RPMI7951 (cell line): Measurements from ENCODE around the gene ATP10A. TPM values are rescaled to one million over a fixed set of nuclear protein-coding genes. Genes with fewer than 3 reads are reported as not detected.

Experiments
- DNase-seq: peaks from one replicate; pipeline ENCODE4 v3.0.0-alpha.2; 2012; ENCODE audit warnings: low read depth
- total RNA-seq: library from RNA; depleted of rRNA; stranded (reverse); fragments of >200 nt; shearing (Covaris generic); gene quantifications from 2 replicates; pipeline ENCODE4 v1.2.3, GENCODE V29; 2014

ATP10A gene
- total RNA-seq, 1 experiment from 2014 or later: not detected

DNA sequence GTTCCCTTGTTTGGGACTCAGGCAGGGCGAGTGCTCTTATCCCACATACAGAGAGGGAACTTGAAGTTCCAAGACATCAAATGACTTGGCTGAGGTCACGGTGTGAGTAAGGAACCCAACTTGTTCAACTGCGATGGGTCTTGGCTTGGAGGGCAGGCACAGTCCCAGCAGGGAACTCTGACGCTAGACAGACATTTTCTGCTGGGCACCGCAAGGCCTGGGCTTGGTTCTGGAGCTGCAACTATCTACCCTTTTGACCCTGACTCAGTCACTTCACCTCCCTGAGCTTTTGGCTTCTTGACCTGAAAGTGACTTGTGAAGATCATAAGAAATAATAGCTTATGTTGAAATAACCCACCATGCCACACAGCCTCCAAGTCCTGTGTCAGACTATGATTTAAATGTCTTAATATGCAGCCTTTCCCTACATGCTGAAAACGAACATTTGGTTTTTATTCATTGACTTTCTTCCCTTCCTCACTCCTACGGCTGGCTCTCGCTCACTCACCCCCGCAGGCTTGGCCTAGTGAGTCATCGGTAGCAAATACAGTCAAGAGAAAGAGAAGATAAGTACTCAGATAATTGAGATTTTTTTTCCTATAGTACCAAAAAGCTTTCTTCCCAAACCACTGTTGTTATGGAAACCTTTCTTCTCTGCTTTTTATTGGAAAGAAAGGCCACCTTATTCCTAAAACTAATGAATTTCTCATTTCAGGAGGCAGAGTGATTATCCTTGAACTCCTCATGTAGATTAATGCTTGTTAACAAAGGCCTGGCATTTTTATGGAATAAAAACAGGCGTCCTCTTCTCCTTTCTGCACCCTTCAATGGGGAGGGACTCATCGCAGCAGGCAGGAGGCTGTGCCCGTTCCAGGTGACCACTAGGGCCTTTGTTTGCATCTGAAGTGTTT is 178.4 kb downstream of the ATP10A start:
- DNase-seq: no peak

DNA sequence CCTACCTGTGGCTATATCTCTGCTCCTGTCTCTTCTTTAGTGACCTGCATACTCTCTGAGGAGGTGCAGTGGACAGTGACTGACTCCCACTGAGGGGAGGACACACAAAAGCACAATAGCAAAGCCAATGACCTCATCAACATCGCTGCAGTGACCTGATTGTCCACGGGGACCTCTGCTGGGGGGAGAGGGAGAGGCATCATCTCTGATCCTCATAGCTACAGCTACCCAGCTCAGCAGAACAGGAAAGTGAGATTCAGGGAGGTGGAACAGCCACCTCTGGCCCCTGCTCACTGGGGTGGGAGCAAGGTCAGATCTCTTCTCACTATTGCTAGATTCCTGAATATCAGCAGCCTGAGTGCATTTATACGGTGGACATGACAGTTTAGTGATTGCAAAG is 179.2 kb downstream of the ATP10A start:
- DNase-seq: no peak

DNA sequence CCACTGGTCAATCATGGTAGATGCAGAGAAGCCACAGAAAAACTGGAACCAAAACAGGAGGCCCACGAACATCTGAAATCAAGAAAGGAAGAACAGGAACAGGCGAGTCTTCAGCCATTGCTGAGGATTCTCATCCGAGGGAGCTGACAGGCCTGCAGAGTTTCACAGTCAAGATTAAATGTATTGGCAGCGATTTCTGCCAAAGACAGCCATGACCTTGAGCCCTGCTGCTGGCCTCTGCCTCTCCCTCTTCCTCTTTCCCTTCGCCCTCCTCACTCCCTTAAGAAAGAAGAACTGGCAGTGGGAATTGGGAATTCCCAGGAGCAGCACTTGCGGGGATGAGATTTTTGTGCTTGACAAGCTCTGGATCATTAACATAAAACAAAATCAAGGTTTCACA is 179.7 kb downstream of the ATP10A start:
- DNase-seq: no peak

DNA sequence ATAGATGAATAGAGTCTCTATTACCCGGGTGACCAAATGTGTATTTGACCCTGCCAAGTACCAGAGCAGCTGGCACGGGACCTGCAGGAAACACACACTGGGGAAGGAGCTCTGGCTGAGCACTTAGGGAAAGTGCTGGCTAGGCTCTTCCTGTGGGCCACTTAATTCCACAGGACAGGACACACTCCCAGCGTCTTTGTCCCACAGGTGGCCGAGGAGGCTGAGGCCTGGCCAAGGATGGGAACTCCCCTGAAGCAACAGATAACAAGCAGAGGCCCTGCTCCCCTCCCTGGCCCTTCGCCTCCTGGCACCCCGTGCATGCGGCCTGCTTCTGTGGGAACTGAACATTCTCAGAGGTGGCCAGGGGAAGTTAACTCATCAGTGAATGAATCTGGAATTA is 180.8 kb downstream of the ATP10A start:
- no peak for DNase-seq

DNA sequence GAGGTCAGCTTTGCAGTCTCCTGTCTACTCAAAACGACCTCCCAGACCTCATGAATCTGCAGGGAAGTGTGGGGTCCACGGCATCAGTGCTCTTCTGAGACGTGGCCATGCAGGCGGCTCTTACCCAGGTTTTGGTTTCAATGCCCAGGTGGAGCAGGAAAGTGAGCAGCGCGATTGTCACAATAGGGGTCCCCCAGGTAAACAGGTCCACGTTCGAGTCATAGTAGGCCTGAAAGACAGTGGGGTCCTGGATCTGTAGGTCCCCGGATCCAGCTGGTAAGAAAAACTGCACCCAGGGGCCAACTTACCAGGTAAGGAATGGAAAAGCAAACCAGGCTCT is 182.5 kb downstream of the ATP10A start:
- DNase-seq: no peak

DNA sequence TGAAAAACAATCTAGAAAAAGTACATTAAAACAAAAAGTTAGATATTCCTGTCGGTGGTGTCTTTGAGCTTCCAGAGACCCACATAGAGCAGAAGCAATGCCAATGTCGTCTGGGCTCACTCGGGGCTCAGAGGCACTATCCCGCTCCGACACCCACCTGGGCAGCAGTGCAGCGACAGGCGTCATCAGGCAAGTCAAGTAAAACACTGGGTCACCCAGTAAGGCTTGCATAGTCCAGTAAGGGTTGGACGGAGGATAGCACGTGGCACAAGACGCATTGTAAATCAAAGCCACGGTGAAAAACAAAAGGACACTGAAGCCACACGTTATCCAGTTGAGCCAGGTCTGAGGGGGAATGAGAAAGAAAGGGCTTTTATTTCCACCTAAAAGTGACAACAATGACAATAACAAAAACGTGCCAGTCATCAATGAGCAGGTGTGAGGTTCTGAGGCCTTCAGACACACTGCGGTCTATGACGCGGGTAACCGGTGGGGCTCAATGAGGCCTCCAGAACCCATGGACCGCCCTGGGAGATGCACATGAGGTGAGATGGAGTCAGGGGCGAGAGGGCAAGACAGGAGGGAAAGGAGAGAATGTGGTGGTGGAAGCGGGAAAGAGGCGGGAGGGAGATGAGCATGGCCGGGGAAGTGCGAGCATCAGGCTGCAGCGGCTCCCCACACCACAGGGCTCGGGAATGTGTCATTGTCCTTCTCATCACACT is 183.0 kb downstream of the ATP10A start:
- DNase-seq: no peak

DNA sequence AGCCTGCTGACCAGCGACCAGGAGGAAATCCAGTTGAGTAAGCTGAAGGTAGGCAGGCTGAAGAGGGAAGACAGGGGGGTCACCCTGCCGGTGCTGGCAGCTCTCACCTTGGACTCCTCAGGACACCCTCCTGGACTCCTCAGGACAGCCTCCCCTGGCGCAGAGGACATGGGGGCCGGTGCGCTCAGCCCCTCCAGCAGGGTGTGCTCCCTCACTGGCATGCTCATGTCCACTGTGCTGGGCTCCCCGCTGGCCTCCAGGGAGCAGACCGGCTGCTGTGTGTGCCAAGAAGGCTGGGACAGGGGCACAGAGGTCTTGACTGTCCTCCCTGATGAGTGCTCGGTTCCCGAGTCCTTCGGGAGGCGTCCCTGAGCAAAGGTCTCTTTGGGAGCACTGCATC is 183.6 kb downstream of the ATP10A start:
- no peak for DNase-seq

DNA sequence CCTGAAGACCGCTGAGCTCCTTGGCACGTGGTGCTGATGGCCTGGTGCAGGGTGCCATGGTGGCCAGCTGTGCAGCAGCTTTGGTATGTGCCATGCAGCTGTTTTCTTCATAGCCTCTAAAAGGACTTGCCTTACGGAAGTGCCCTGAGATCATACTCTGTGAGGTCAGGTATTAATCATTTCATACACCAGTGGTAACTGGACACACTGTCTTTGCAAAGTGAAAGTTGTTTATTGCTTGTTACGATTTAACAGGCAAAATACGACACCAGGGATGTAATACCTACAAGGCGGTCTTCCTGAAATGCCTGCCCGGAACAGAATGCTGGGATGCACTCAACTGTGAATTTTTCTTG is 184.6 kb downstream of the ATP10A start:
- no peak for DNase-seq

DNA sequence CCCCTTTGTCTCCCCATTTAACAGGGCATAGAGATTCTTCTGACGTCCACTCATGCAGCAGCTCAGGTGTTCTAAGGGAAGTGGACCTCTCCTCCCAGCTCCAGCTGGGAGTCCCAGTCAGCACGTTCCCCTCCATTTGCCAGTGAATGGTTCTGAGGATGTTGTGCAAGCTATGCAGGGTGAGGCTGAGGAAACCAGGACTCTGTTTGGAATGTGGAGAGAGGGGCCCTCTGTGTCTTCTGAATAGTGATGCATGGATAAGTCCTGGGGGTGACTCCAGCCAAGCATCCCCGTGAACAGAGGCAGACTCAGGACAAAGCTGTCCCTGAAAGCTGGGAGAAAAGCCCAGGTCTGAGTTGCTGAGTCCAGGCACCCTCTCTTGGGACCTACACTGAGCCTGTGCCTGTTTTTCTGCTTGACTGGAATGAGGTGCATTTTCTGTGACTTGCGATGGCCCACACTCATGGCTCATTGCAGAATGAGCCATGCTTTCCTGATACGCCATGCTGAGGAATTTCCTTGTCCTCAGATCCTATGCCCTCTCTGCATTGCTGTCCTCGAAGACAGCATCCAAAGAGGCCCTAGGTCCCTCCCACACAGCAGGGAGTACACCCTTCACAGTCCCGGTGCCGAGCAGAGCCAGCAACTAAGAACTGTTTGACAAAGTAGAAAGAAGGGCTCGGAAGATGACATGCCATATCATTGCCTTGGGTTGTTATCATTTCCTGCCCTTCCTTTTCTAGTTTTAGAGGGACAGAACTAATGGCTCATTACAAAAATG is 185.2 kb downstream of the ATP10A start:
- DNase-seq: no peak

DNA sequence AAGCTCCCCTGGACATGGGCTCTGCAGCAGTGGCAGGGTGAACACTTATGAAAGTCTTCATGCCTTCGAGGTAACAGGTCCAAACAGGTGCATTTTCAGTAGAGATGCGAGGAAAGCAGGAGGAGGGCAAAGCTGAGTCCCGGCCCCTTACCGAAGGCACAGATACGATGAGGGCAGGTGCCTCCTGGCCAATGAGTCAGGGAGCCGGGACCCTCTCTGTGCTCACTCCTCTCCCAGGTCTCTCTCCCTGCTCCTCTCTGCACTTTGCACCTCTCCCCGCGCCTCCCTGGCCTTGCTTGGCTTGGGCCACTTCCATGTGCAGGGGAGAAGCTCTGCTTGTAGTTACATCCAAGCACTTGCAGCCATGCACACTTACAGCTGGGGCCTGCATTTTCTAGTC is 187.1 kb downstream of the ATP10A start:
- DNase-seq: no peak

DNA sequence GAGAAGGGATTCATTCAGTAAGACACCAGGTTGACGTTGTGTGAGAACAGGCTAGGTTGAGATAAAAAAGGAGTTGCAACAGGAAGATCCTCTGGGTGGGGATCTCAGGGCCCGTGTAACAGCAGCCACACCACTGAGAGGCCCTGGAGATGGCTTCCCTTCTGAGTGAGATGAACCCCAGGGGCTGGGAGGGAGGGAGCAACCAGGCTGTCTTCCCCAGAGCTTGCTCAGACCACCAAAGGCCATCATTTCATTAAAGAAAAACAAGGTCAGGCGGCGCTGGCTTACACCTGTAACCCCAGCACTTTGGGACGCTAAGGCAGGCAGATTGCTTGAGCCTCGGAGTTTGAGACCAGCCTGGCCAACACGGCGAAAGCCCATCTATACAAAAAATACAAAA is 187.7 kb downstream of the ATP10A start:
- DNase-seq: no peak

DNA sequence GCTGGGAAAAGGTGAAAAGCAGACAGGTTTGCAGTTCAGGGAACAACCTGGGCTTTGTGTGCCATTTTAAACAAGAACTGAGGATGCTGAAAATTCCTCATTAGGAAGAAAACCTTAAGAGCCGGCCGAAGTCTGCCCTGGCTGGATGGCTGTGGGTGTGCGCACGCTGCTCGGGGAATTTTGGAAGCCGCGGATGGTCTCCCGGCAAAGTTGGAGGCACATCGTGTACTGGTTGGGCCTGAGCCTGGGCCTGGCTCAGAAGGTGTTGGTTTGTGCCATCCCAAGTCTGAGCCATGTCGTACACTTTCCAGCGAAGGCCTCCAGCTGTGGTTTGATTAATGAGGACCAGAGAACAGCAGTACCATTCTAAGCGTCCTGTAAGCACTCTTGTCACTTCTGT is 188.2 kb downstream of the ATP10A start:
- no peak for DNase-seq

DNA sequence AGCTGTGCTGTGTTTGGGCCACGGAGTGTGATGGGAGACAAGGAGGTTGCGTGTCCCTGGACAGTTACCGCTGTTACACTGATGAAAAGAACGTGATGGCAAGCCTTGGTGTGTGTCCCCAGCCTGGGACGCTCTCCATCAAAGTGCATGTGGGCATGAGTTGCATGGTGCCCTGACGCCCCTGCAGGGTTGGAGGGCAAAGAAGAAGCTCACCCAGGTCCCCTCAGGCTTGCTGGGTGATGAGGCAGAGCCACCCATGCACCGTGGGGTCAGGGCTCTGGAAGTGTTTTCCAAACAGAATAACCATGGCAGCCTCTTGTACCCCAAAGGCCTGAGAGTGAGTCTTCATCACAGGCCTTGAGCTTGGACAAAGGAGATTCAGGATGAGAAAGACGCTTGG is 189.2 kb downstream of the ATP10A start:
- DNase-seq: no peak

DNA sequence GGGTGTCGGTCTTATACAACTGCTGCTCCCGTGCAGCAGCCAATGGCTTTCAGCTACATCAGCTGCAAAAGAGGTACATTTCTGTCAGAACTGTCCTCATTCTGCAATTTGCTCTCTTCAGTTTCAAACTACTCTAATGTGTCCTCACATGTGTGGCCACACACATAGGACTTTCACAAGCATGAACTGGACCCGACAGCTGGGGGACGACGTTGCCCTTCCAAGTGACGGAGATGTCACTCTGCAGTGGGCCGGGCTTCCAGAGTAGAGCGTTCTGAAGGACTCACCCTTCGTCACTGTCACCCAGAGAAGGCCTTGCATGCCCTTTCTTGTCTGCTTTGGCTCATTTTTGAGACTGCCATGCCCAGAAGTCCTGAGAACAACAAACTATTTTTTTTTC is 189.8 kb downstream of the ATP10A start:
- DNase-seq: no peak

DNA sequence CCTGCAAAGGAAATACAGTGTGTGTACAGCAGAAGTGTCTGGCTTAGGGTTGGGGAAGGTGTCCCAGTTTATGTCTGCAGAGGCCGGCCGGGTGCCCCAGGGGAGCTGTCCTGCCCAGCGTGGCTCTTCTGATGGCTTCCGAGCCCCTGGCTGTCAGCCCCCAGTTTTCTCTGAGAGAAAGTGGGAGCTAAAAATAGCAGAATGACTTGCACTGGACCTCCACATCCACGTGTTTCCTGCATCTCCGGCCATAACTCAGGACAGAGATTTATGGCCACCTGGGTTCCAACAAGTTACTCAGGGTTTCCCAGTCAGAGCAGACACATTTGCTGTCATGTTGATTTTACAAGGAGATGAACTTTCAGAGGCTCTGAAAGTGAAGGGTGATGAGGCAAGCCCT is 192.0 kb downstream of the ATP10A start:
- DNase-seq: no peak

DNA sequence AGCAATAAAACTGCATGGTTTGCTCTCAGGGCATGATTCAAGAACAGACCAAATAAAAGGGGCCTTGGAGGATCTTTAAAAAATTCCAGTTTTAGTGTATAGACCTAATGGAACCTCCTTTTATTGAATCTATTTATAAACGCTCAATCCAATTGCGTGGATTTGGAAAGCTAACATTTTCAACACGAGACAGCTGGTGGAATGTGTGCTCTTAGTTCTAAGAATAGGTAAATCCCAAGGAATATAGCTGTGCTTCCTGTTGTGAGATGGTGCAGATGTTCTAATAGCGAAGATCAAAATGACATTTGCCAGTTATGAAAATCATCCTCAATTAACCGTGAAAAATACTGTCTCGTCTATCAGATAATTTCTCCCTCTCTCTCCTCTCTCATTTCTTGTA is 192.5 kb downstream of the ATP10A start:
- no peak for DNase-seq

DNA sequence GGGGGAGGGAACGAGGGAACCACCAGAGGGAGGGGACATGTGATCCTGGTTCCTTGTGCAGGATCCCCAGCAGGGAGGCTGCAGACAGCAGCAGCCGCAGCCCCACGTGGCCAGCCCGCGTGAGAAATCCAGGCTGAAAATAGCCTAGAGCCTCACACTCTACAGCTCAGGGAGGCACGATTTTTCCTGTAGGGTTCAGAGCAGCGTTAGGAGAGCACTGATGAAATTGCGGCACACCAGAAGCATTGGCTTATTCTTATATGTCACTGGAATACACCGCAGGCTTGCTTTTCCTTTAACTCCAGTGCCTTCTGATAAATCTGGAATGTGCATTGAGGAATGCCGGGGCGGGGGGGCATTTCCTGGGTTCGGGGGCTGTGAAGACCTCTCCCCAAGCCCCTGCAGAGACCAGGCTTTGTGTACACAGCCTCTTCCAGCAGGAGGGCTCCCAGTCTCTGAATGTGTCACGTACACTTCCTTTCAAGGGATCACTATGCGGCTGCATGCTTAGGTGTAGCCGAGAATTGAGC is 193.0 kb downstream of the ATP10A start:
- DNase-seq: no peak

DNA sequence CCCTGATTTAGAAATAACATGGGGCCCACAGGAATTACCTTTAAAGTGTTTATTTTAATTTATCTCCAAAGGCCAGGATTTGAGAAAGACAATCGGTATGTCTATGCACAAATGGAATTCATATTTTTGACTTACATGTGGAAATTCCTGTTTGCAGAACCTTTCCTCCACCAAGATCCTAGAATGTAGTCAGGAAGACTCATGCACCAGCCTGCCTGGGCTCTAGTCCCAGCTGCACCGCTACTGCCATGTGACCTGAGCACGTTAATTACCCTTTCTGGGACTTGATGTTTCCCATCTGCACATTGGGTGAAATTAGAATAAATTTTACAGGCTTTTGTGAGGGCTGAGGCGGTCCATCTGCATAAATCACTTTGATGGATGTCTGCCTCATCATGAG is 194.2 kb downstream of the ATP10A start:
- no peak for DNase-seq

DNA sequence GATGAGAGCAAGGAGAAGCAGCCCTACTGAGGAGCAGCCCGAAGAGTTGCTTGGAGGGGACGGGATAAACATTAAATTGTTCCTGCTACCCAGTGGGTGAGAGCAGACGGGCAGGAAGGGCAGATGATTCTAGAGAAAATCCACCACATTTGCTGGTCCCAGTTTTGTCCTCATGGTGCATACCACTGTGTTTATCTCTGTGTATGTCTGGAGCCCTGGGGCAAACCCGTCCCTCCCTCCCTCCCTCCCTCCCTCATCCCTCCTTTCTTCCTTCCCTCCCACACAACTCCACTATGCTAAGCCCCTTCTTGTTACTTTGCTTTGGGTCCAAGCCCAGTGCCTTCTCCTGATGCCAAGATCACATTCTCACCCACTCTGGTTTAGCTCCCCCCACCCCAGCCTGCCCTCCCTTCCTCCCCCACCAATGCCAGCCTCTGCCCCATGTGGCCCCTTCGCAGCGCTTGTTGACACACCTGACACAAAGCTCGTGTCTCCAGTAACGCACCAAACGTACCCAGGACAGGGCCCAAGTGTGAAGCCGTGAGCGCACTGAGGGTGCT is 194.8 kb downstream of the ATP10A start:
- no peak for DNase-seq

DNA sequence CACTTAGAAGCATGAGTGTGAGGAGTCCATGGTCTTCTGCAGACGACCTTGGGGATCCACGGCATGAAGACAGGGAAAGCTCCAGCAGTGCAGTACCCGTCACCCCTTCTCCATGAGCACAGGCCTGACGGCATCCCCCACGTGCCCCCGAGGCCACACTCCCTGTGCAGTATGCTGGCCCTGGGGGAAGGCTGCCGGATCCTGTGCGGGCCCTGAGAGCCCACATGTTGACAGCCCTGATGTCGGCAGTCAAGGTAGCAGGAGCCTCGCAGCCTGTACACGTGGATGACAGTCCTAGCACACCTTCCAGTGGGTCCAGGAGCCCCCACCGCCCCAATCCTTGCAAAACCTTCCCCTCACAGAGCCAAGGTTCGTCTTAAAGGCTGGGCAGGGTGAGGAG is 195.3 kb downstream of the ATP10A start:
- no peak for DNase-seq

DNA sequence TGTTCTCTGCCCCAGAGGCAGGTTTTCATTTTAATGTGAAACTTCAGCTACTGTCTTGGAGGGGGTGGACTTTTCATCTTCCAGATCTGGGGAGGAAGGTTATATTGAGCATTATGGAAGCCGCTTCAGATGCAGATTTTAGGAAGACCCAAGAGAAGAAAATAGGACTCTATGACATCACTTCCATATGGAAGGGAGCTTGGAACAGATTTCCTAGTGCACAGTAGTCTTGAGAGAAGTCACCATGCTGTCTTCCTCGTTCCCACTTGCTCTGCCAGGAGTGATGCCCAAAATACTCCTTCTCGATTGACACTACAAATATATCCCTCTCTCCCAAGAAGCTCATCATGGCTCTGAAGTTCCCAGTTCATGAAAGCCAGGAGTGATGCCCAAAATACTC is 197.2 kb downstream of the ATP10A start:
- no peak for DNase-seq

DNA sequence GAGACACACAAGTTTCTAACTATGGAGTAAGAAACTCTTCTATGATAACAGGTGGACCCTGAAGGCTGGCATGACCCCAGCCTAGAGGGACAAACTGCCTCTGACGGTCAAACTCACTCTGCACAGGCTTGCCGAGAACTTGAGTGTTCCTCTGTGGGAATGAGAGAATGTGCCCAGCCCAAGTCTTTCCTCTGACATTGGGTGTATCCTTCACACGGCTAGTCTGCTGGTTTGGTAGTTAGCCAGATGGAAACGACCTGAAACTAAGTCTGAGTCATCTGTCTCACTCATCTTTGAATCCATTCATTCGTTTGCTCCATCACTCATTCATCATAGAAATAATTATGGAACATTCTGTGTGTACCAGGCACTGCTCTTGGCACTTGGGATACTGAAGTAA is 198.4 kb downstream of the ATP10A start:
- DNase-seq: no peak
